Fibroblast of lung (primary cell): ENCODE measurements around the gene SEMA4B. TPM values are rescaled to one million over a fixed set of nuclear protein-coding genes. Genes with fewer than 3 reads are reported as not detected.

Experiments
- DNase-seq, 2 donors: peaks; one replicate each; pipeline versions ENCODE4 v3.0.0 to v3.0.0-alpha.2; 2010; ENCODE audit warnings: low read depth in 2 of 2
- H2AFZ ChIP-seq: 2 replicates; pipeline ENCODE4 v1.5.1; 2012; ENCODE audit warnings: low read length, control low read depth, inconsistent platforms
- H3K27ac ChIP-seq: 2 replicates; pipeline ENCODE4 v1.5.1; 2011; ENCODE audit warnings: low read length, control low read depth; ENCODE audit not compliant: insufficient read depth
- H3K27me3 ChIP-seq: 2 replicates; pipeline ENCODE4 v1.5.1; 2011; ENCODE audit warnings: mild to moderate bottlenecking, low read length; ENCODE audit not compliant: control insufficient read depth, insufficient read depth
- H3K36me3 ChIP-seq: 2 replicates; pipeline ENCODE4 v1.5.1; 2011; ENCODE audit warnings: low read length; ENCODE audit not compliant: control insufficient read depth, insufficient read depth
- H3K4me1 ChIP-seq: 2 replicates; pipeline ENCODE4 v1.5.1; 2011; ENCODE audit warnings: low read length; ENCODE audit not compliant: control insufficient read depth, insufficient read depth; ENCODE audit errors: extremely low read depth
- H3K4me2 ChIP-seq: 2 replicates; pipeline ENCODE4 v1.5.1; 2011; ENCODE audit warnings: low read length, control low read depth; ENCODE audit not compliant: insufficient read depth; ENCODE audit errors: extremely low read depth
- H3K4me3 ChIP-seq, 4 experiments: fragments of 200-600 bp in 1 of 4; sonication (generic) in 1 of 4; replicated peaks in 1 of 4; 2 replicates each; pipeline ENCODE4 v1.5.1; 2011 to 2016; ENCODE audit warnings: low read length in 4 of 4, low read depth in 3 of 4, mild to moderate bottlenecking in 3 of 4, control low read depth in 2 of 4, inconsistent platforms in 1 of 4, mixed read lengths in 1 of 4; ENCODE audit not compliant: insufficient read depth in 1 of 4; ENCODE audit errors: control extremely low read depth in 1 of 4
- H3K79me2 ChIP-seq: 2 replicates; pipeline ENCODE4 v1.5.1; 2012; ENCODE audit warnings: mild to moderate bottlenecking, low read length, inconsistent platforms; ENCODE audit not compliant: control insufficient read depth, insufficient read depth
- H3K9ac ChIP-seq: 2 replicates; pipeline ENCODE4 v1.5.1; 2011; ENCODE audit warnings: mild to moderate bottlenecking, low read length, control low read depth; ENCODE audit not compliant: insufficient read depth
- H3K9me3 ChIP-seq: 2 replicates; pipeline ENCODE4 v1.5.1; 2012; ENCODE audit warnings: low read depth, low read length; ENCODE audit not compliant: control insufficient read depth, insufficient read depth
- H4K20me1 ChIP-seq: 2 replicates; pipeline ENCODE4 v1.5.1; 2011; ENCODE audit warnings: low read length; ENCODE audit not compliant: control insufficient read depth, insufficient read depth; ENCODE audit errors: extremely low read depth
- EZH2 ChIP-seq: IDR thresholded peaks from 2 replicates; pipeline ENCODE4 v1.5.1; 2012; ENCODE audit warnings: low read length, control low read depth, mild to moderate bottlenecking; ENCODE audit errors: missing control alignments
- polyA plus RNA-seq, 2 donors: library from polyadenylated mRNA; depleted of rRNA in 1 of 2; stranded (reverse) in 1 of 2; unstranded in 1 of 2; fragments of >200 nt; gene quantifications; 2 replicates each; pipeline ENCODE4 v1.2.1, GENCODE V29; 2011 to 2012; ENCODE audit warnings: missing spikeins in 1 of 2
- total RNA-seq: library from RNA; depleted of rRNA; stranded (reverse); fragments of >200 nt; gene quantifications from 2 replicates; pipeline ENCODE4 v1.2.1, GENCODE V29; 2014
- TF ChIP-seq, protein P1 (sequence below), 2 donors: IDR thresholded peaks in 1 of 2; conservative IDR thresholded peaks in 1 of 2; 1 replicate in 1 of 2; 2 replicates in 1 of 2; pipeline ENCODE4 v1.5.1; 2011 to 2012; ENCODE audit warnings: low read length in 2 of 2, control low read depth in 1 of 2, inconsistent platforms in 1 of 2, low read depth in 1 of 2, mild to moderate bottlenecking in 1 of 2

The SEMA4B gene
- total and polyA plus RNA-seq, 2 donors (not counting 1 experiment from before 2014, with no cell fraction given): 12.8 to 30.4 TPM

DNA sequence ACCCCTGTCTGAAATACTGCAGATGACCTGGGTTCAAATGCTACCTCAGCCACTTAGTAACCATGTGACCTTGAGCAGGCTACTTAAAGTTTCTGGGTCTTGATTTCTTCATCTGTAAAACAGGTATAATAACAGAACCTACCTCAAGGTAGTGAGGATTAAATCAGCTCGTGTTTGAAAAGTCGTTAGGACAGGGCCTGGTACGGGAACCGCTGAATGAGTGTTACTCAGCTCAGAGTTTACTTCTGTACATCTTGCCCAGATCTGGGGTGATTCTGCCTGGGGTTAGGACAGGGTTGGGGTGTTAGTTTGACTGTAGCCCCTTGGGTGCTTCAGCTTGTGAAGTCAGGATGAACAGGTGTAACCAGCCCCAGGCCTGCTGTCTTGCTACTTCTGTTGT, 1.8 kb downstream of the SEMA4B start:
- Histone ChIP-seq H3K9ac (no peak overlapping the region), H3K4me3 (no peak overlapping the region), H3K27me3 (no peaks in the 10 kb centered on the region), H3K4me1 (no peaks in the 10 kb centered on the region), H3K27ac (no peak overlapping the region), H3K36me3 (no peaks in the 10 kb centered on the region), H3K4me2 (no peak overlapping the region), H4K20me1 (no peaks in the 10 kb centered on the region), H2AFZ (no peak overlapping the region), H3K9me3 (no peaks in the 10 kb centered on the region), H3K79me2 (no peaks in the 10 kb centered on the region)
- no peak for DNase-seq
- TF ChIP-seq, protein P1, sequence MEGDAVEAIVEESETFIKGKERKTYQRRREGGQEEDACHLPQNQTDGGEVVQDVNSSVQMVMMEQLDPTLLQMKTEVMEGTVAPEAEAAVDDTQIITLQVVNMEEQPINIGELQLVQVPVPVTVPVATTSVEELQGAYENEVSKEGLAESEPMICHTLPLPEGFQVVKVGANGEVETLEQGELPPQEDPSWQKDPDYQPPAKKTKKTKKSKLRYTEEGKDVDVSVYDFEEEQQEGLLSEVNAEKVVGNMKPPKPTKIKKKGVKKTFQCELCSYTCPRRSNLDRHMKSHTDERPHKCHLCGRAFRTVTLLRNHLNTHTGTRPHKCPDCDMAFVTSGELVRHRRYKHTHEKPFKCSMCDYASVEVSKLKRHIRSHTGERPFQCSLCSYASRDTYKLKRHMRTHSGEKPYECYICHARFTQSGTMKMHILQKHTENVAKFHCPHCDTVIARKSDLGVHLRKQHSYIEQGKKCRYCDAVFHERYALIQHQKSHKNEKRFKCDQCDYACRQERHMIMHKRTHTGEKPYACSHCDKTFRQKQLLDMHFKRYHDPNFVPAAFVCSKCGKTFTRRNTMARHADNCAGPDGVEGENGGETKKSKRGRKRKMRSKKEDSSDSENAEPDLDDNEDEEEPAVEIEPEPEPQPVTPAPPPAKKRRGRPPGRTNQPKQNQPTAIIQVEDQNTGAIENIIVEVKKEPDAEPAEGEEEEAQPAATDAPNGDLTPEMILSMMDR (conservative IDR thresholded peaks at IDR 0.05 in 1 of 2, IDR thresholded peaks at IDR 0.05 in 1 of 2; ENCODE audit: low read depth in 1 of 2, low read length in 2 of 2): no peak
- TF ChIP-seq EZH2: no peak

DNA sequence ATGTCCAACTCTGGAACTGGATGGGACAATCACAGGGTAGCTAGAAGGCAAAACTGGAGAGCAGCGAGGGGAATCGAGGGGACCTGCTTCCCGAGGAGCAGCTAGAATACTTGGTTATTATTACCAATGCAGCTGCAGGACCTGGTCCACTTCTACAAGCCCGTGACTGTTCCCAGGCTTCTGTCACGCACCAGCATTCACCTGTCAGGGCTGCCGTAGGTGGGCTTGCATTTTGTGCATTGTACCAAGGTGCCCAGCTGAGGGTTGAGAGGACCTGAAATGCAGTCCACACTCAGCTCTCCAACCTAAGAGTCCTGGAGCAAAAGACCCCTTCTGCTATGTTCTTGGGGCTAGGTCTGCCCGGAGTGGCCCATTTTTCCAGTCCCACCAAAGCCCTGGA, 2.3 kb downstream of the SEMA4B start:
- no peaks in the 10 kb centered on the region for H3K9me3 ChIP-seq
- H3K27me3 ChIP-seq: no peaks in the 10 kb centered on the region
- no peak overlapping the region for H3K4me3 ChIP-seq
- H2AFZ ChIP-seq: no peak overlapping the region
- no peak overlapping the region for H3K27ac ChIP-seq
- DNase-seq: no peak
- H3K9ac ChIP-seq: no peak overlapping the region
- H3K36me3 ChIP-seq: no peaks in the 10 kb centered on the region
- no peaks in the 10 kb centered on the region for H3K79me2 ChIP-seq
- no peaks in the 10 kb centered on the region for H3K4me1 ChIP-seq
- H3K4me2 ChIP-seq: no peak overlapping the region
- no peaks in the 10 kb centered on the region for H4K20me1 ChIP-seq
- TF ChIP-seq, protein P1 (conservative IDR thresholded peaks at IDR 0.05 in 1 of 2, IDR thresholded peaks at IDR 0.05 in 1 of 2; ENCODE audit: low read depth in 1 of 2, low read length in 2 of 2): no peak
- no peak for TF ChIP-seq EZH2

DNA sequence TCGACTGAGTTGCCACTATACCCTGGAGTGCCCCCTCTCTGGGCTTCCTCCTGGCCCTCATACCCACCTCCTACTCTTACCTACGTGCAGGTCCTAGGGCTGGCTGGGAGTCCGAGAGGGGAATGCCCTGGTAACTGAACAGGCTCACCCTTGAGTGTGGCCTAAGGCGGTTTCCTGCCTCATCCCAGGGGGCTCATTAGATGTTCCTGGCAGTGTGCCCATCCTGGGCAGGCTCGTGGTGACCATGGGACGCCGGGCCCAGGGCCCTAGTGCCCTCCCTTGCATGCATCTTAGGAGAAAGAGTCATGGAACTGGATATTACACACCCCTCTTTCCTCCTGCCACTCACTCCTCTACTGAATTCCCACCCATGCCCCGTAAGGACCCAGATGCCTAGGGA, 2.8 kb downstream of the SEMA4B start:
- Histone ChIP-seq H3K79me2 (no peaks in the 10 kb centered on the region), H3K9ac (no peak overlapping the region), H3K9me3 (no peaks in the 10 kb centered on the region), H3K4me2 (no peak overlapping the region), H3K27me3 (no peaks in the 10 kb centered on the region), H3K36me3 (no peaks in the 10 kb centered on the region), H2AFZ (no peak overlapping the region), H3K27ac (no peak overlapping the region), H4K20me1 (no peaks in the 10 kb centered on the region), H3K4me3 (no peak overlapping the region), H3K4me1 (no peaks in the 10 kb centered on the region)
- no peak for TF ChIP-seq EZH2
- TF ChIP-seq, protein P1 (conservative IDR thresholded peaks at IDR 0.05 in 1 of 2, IDR thresholded peaks at IDR 0.05 in 1 of 2; ENCODE audit: low read depth in 1 of 2, low read length in 2 of 2): no peak
- DNase-seq: no peak
